NCI-H2227 treated with DMSO at 0.1 percent for 48 hours (cell line): ENCODE data around the gene SORL1.
"Not testable (repeated sequence)": the region's sequence is repeated elsewhere in the genome, so short reads cannot be mapped to it uniquely, and the experiment has no call there.

Experiments
- DNase-seq: peaks from one replicate; lab custom pipeline; 2025; lab: John Stamatoyannopoulos, UW

Gene SORL1

GRCh38 chr11:121503051-121503450, 50.9 kb downstream of the SORL1 start:
- no peak for DNase-seq

GRCh38 chr11:121506237-121506636, 54.1 kb downstream of the SORL1 start:
- DNase-seq: not testable (repeated sequence)

- DNase-seq: no peak
These were observed 56.3 kb downstream of the SORL1 start for GRCh38 chr11:121508449-121508848.

DNA sequence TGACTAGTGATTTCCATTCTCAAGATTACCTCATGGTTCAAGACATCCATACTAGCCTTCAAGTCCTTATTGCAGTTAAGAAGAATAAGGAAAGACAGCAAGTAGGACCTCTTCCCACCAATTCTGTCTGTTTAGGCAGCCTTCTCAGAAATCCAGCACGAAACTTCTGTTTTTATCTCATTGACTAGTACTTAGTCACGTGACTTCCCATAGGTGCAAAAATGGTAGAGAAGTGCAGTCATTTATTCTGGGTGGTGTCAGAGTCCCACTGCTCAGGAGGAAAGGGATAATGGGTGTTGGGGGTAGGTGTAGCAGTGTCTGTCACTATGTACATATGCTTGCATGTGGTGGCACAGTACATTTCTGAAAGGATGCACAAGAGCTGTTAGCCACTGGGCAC, 58.3 kb downstream of the SORL1 start:
- DNase-seq: no peak

DNA sequence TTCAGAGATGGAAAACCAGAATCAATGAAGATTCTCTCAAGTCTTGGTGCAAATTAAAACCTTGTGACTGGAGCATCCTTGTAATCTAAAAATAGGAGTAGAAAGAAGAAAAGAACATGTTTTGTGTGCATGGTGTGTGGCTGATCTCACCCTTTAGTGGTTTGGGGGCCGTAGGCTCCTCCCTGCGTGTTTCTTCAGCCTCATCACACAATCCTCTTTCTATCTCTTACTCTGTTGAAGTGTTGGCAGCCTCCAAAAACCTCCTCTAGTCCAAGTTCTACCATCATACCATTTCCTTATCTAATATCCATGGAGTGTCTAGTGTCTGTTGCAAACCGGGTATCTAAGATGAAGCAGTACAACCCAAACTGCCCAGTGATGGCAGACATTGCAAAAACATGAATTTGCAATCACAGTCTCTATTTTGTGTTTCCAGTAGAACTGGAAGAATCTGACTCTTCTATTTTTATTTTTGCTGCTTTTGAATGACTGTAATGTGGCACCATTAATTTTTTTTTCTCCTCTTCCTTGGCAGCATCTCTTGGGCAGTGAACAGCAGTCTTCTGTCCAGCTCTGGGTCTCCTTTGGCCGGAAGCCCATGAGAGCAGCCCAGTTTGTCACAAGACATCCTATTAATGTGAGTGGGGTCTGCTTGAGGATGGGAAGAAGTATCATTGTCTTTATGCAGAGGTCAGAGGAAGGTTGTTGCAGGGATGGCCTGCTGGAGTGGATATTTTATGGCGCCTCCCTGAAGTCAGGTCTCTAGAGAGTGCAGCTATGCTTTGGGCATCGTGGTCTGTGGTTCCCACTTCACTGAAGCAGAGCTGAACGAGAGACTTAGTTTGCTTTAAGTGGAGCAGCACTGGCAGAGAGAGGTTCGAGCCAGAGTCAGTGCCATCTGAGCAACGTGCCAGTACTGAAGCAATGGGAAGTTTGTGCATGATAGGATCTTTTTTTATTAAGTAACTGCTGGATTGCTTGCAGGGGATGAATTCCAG, 60.7 kb downstream of the SORL1 start:
- DNase-seq: no peak

GRCh38 chr11:121513807-121514206, 61.7 kb downstream of the SORL1 start:
- DNase-seq: no peak

DNA sequence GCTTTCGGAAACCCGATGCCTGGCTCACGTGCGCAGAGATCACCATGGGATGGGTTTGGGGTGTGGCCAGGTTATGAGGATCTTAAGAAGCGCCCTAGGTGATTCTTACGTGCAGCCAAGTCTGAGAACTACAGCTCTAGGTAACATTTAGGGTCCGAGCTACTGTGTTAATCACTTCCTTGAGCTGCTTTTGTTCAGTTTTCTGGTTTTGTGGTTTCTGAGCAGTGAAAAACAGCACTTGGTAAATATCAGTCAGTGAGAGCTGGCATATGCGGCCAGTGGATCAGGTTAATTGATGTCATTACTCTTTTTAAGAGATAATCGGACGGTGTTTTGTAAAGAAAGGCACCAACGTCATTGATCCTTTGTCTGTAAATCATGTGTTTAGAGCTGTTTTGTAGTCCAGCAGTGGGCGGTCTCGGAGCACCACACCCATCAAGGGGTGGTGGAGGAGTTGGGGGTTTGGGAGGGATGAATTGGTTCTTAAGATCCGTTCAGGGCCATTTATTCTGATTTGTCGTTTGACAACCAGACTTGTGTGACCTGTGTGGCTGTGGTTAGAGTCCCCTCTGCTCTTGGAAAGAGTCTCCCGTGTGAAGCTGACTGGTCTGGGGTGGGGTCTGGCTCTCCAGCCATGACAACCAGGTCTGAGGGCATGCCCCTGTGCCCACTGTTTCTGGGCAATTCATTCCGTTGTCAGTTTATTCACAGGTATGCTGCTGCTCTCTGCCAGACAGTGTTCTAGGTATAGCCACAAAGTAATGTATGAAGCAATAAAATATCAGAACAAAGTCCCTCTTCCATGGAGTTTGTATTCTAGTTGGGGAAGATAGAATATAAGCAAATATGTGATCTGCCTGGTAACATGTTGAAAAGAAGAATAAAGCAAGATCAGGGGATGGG, 62.6 kb downstream of the SORL1 start:
- DNase-seq: peak; percentile 5

DNA sequence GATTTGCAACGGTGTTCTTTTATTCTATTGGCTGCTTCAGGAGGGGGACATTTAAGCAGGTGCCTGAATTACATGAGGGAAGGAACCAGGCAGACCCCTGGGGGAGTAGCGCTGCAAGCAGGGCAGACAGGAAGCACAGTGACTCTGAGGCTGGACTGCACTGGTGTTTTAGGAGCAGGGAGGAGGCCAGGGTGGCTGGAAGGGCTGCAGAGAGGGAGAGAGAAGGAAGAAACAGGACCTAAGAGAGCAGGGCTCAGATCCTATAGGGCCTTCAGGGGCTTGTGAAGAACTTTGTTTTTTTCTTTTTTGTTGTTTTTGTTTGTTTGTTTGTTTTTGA, 63.2 kb downstream of the SORL1 start:
- no peak for DNase-seq

DNA sequence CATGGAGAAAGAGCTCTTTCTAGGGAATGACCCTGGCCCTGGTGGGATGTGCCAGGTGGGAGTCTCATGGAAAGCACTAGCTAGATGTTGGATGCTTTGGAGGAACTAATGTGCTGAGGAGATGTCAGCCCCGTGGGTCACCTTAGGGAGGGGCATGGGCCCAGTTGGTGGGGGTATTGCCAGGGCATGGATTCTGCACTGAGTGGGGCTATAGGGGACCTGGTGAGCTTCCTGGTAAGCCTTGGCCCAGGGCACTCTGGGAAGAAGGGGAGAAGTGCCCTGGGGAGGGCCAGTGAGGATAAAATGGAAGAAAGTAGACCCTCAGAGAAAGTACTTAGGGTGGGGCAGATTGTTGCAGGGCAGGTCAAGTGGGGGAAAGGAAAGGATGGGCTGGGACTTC, 65.9 kb downstream of the SORL1 start:
- no peak for DNase-seq

DNA sequence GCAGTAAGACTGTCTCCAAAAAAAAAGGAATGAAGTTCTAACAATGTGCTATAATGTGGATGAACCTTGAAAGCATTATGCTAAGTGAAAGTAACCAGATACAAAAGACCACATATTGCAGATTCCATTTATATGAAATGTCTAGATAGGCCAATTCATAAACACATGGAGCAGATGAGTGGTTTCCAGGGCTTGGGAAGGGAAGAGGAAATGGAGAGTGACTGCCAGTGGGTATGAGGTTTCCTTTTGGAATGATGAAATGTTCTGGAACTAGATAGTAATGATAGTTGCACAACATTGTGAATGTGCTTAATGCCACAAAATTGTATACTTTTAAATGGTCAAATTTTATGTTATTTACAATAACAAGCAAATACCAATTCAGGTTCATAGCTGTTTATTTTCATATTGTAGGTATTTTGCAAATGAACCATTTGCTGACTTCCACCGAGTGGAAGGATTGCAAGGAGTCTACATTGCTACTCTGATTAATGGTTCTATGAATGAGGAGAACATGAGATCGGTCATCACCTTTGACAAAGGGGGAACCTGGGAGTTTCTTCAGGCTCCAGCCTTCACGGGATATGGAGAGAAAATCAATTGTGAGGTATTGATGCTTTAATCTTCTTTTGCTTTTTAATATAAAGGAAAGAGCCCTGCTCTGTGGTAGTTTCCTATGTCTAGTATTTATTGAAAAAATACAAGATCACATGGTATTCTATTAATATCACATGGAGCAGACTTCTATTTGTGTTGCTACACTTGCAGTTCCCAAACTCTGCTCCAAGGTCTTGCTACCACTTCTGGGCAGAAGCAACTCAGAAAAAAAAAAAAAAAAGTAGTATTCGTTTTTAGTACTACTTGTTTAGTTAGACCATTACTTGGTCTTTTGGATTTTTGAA, 68.4 kb downstream of the SORL1 start:
- no peak for DNase-seq

GRCh38 chr11:121521145-121522042, 69.3 kb downstream of the SORL1 start:
- DNase-seq: no peak

GRCh38 chr11:121522043-121522941, 70.2 kb downstream of the SORL1 start:
- no peak for DNase-seq

DNA sequence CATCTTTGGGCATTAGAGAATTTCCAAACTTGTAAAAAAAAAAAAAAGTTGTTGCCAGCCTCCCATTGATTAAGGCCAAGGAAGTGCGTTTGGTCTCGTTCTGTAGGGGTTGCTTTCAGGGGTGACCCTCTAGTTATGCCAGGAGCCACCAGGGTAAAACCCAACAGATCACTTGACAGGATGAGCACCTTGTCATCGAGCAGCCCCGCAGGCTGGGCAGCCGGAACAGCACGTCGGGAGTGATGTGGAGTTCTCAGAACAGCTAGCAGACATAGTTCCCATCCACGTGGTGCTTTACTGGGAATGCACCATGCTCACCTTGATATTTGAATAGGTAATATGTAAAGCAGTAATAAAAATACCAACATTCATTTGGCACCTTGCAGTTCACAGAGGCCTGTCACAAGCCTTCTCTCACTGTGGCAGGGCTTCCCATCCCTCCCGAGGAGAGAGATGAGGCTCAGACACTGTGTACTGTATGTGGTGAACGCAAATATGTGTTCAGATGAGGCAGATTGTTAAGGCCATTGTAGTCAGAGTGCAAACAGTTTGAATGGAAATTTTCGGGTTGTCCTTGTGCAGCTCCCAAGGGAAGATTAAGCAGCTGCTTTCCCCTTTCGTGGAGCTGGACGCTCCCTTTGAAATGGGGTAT, 71.6 kb downstream of the SORL1 start:
- DNase-seq: no peak

- no peak for DNase-seq
These were observed 72.1 kb downstream of the SORL1 start for GRCh38 chr11:121524233-121524631.

- no peak for DNase-seq
These were observed 73.3 kb downstream of the SORL1 start for GRCh38 chr11:121525376-121525775.

DNA sequence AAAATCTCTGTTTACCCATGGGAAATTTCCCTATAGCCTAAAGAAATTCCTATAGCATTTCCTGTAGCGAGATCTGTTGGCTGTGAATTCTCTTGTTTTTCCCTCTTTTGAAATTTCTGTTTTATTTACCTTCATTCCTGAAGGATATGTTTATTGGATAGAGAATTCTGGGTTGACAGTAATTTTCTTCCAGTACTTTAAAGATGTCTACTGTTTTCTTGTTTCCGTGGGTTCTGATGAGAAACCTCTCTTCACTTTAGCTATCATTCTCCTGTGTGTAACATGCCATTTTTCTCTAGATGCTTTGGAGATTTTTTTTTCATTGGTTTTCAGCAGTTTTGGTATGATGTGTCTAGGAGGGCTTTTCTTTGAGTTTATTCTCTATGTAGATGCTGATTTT, 78.1 kb downstream of the SORL1 start:
- no peak for DNase-seq

DNA sequence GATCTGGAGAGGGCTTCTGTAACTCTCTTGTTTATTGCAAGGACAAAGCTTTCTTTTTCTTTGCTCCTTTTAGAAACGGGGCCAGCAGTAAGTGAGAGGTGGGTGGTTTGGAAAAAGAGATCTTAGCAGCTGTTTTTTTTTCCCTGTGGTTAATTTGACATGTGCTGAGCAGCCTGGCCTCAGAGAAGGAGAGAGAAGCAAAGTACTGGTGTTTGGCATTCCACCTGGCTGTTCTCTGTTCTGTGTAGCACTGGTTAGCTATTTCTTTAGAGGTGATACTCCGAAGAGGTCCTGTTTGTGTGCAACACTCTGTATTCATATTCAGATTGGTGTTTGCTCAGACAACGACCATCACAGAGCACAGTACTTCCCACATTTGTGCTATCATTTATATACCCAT, 81.5 kb downstream of the SORL1 start:
- no peak for DNase-seq

- DNase-seq: peak; percentile 6
These were observed 82.3 kb downstream of the SORL1 start for GRCh38 chr11:121534131-121535093.
